H9 (cell line): ENCODE results near the gene CDCA3. TPM values are rescaled to one million over a fixed set of nuclear protein-coding genes. Genes with fewer than 3 reads are reported as not detected.

ENCODE experiments used
- DNase-seq: peaks from one replicate; pipeline ENCODE4 v3.0.0-alpha.2; 2017
- H2AFZ ChIP-seq: one replicate; pipeline ENCODE4 v1.6.1; 2013; ENCODE audit warnings: mild to moderate bottlenecking, low read length, control low read depth, moderate library complexity
- H2AK5ac ChIP-seq: 2 replicates; pipeline ENCODE4 v1.6.1; 2013; ENCODE audit warnings: low read length, control low read depth, mixed read lengths; ENCODE audit not compliant: insufficient read length
- H2BK120ac ChIP-seq: one replicate; pipeline ENCODE4 v1.6.1; 2013; ENCODE audit warnings: low read depth, mild to moderate bottlenecking, low read length, control low read depth, inconsistent platforms; ENCODE audit not compliant: poor library complexity, severe bottlenecking
- H2BK12ac ChIP-seq: 2 replicates; pipeline ENCODE4 v1.6.1; 2013; ENCODE audit warnings: low read length, control low read depth, mixed read lengths, low read depth; ENCODE audit not compliant: insufficient read length
- H2BK15ac ChIP-seq: 2 replicates; pipeline ENCODE4 v1.6.1; 2013; ENCODE audit warnings: low read depth, low read length, control low read depth
- H2BK20ac ChIP-seq: one replicate; pipeline ENCODE4 v1.6.1; 2013; ENCODE audit warnings: low read depth, mild to moderate bottlenecking, low read length, control low read depth, inconsistent platforms; ENCODE audit not compliant: poor library complexity, severe bottlenecking
- H2BK5ac ChIP-seq: 2 replicates; pipeline ENCODE4 v1.6.1; 2013; ENCODE audit warnings: low read length, control low read depth, mixed read lengths; ENCODE audit not compliant: insufficient read length
- H3K14ac ChIP-seq: 2 replicates; pipeline ENCODE4 v1.6.1; 2013; ENCODE audit warnings: low read length, control low read depth; ENCODE audit not compliant: insufficient read depth
- H3K18ac ChIP-seq: 2 replicates; pipeline ENCODE4 v1.6.1; 2013; ENCODE audit warnings: low read depth, mild to moderate bottlenecking, mixed read lengths, low read length, control low read depth; ENCODE audit not compliant: insufficient read length
- H3K23ac ChIP-seq: 2 replicates; pipeline ENCODE4 v1.6.1; 2013; ENCODE audit warnings: low read length, control low read depth, mixed read lengths, low read depth; ENCODE audit not compliant: insufficient read length
- H3K23me2 ChIP-seq: 2 replicates; pipeline ENCODE4 v1.6.1; 2013; ENCODE audit warnings: low read depth, mild to moderate bottlenecking, mixed read lengths, low read length, control low read depth; ENCODE audit not compliant: insufficient read length, poor library complexity, severe bottlenecking
- H3K27ac ChIP-seq: 2 replicates; pipeline ENCODE4 v1.5.1; 2013; ENCODE audit warnings: low read length, control low read depth, mixed read lengths, low read depth; ENCODE audit not compliant: insufficient read length
- H3K27me3 ChIP-seq: 2 replicates; pipeline ENCODE4 v1.6.1; 2013; ENCODE audit warnings: low read length, control low read depth, inconsistent platforms; ENCODE audit not compliant: insufficient read depth
- H3K4ac ChIP-seq: 2 replicates; pipeline ENCODE4 v1.6.1; 2013; ENCODE audit warnings: low read depth, mild to moderate bottlenecking, control low read depth, inconsistent platforms, low read length, moderate library complexity
- H3K4me1 ChIP-seq: 2 replicates; pipeline ENCODE4 v1.6.1; 2013; ENCODE audit warnings: low read length, control low read depth, inconsistent platforms; ENCODE audit not compliant: insufficient read depth
- H3K4me2 ChIP-seq: 2 replicates; pipeline ENCODE4 v1.6.1; 2013; ENCODE audit warnings: low read length, control low read depth, mixed read lengths; ENCODE audit not compliant: insufficient read length, insufficient read depth
- H3K56ac ChIP-seq: 2 replicates; pipeline ENCODE4 v1.6.1; 2013; ENCODE audit warnings: low read depth, mild to moderate bottlenecking, mixed read lengths, low read length, control low read depth; ENCODE audit not compliant: insufficient read length
- H3K79me1 ChIP-seq: 2 replicates; pipeline ENCODE4 v1.6.1; 2013; ENCODE audit warnings: low read depth, mild to moderate bottlenecking, moderate library complexity, low read length, control low read depth, inconsistent platforms; ENCODE audit not compliant: insufficient read depth, poor library complexity, severe bottlenecking
- H3K79me2 ChIP-seq: 2 replicates; pipeline ENCODE4 v1.6.1; 2013; ENCODE audit warnings: low read length, control low read depth, inconsistent platforms; ENCODE audit not compliant: insufficient read depth
- H3K9ac ChIP-seq: 2 replicates; pipeline ENCODE4 v1.6.1; 2013; ENCODE audit warnings: low read length, control low read depth, mixed read lengths; ENCODE audit not compliant: insufficient read length; ENCODE audit errors: extremely low read depth
- H3K9me3 ChIP-seq: one replicate; pipeline ENCODE4 v1.6.1; 2013; ENCODE audit warnings: low read depth, low read length, inconsistent platforms; ENCODE audit not compliant: control insufficient read depth
- H3T11ph ChIP-seq: one replicate; pipeline ENCODE4 v1.6.1; 2013; ENCODE audit warnings: mild to moderate bottlenecking, low read length, control low read depth, inconsistent platforms
- H4K20me1 ChIP-seq: one replicate; pipeline ENCODE4 v1.6.1; 2013; ENCODE audit not compliant: control insufficient read depth, insufficient read length, insufficient read depth
- H4K5ac ChIP-seq: 2 replicates; pipeline ENCODE4 v1.6.1; 2013; ENCODE audit warnings: low read depth, mild to moderate bottlenecking, mixed read lengths, low read length, control low read depth; ENCODE audit not compliant: insufficient read length
- H4K8ac ChIP-seq: replicated peaks from 2 replicates; pipeline ENCODE4 v1.6.1; 2013; ENCODE audit warnings: low read length, control low read depth, mixed read lengths, low read depth; ENCODE audit not compliant: insufficient read length
- H4K91ac ChIP-seq: 2 replicates; pipeline ENCODE4 v1.6.1; 2013; ENCODE audit warnings: low read depth, mild to moderate bottlenecking, moderate library complexity, mixed read lengths, low read length, control low read depth; ENCODE audit not compliant: insufficient read length
- H3K27ac Mint-ChIP-seq, 3 experiments: 2 replicates in 2 of 3; 3 replicates in 1 of 3; pipeline ENCODE4 v1.8.0; 2020 to 2021; ENCODE audit warnings: mixed read lengths in 3 of 3, mild to moderate bottlenecking in 1 of 3, moderate library complexity in 1 of 3
- H3K27me3 Mint-ChIP-seq: 2 replicates; pipeline ENCODE4 v1.8.0; 2021; ENCODE audit warnings: low read depth, mild to moderate bottlenecking, moderate library complexity, mixed read lengths
- H3K36me3 Mint-ChIP-seq, 3 experiments: 2 replicates in 2 of 3; 3 replicates in 1 of 3; pipeline ENCODE4 v1.8.0; 2020 to 2021; ENCODE audit warnings: low read depth in 3 of 3, mixed read lengths in 3 of 3; ENCODE audit not compliant: insufficient read depth in 1 of 3
- H3K4me1 Mint-ChIP-seq, 2 experiments: 2 replicates each; pipeline ENCODE4 v1.8.0; 2020; ENCODE audit warnings: mixed read lengths in 2 of 2
- H3K4me3 Mint-ChIP-seq, 2 experiments: 2 replicates in 1 of 2; 3 replicates in 1 of 2; pipeline ENCODE4 v1.8.0; 2020 to 2021; ENCODE audit warnings: mild to moderate bottlenecking in 2 of 2, mixed read lengths in 2 of 2, moderate library complexity in 1 of 2
- H3K9me3 Mint-ChIP-seq, 2 experiments: 2 replicates in 1 of 2; 3 replicates in 1 of 2; pipeline ENCODE4 v1.8.0; 2020; ENCODE audit warnings: mild to moderate bottlenecking in 2 of 2, mixed read lengths in 2 of 2, moderate library complexity in 1 of 2
- CTCF ChIP-seq: fragments of 200-600 bp; sonication (generic); conservative IDR thresholded peaks from 3 replicates; pipeline ENCODE4 v1.8.0; 2021; ENCODE audit warnings: antibody characterized with exemption, mild to moderate bottlenecking
- WGBS: extraction: QIAGEN DNeasy Blood & Tissue Kit; methylation state at CpG from one replicate; pipeline ENCODE4 v1.1.7; 2013; ENCODE audit warnings: missing lambda C conversion rate, low lambda C conversion rate, mixed read lengths; ENCODE audit not compliant: insufficient read length; ENCODE audit errors: extremely low coverage; 5-methylcytosine and 5-hydroxymethylcytosine counted together
- total RNA-seq: library from RNA; stranded (reverse); gene quantifications from 2 replicates; pipeline ENCODE4 v1.2.1, GENCODE V29; 2021

Gene CDCA3
- total RNA-seq, 1 experiment from 2014 or later, result 45.1 TPM

- Histone ChIP-seq H3K27ac (no peak overlapping the region), H4K20me1 (no peaks in the 10 kb centered on the region), H3T11ph (no peak overlapping the region), H3K79me2 (no peaks in the 10 kb centered on the region; the same call in 1 of the 2 replicates), H2BK12ac (no peak overlapping the region), H3K56ac (no peak overlapping the region), H2AK5ac (no peak overlapping the region), H2BK20ac (no peak overlapping the region), H2BK5ac (no peak overlapping the region), H2BK15ac (no peak overlapping the region), H3K23ac (no peak overlapping the region), H2BK120ac (no peak overlapping the region), H3K79me1 (no peaks in the 10 kb centered on the region), H3K18ac (no peak overlapping the region), H3K9ac (no peak overlapping the region), H3K4me1 (peaks cover 2% of the 10 kb centered on the region; the same call in 1 of the 2 replicates), H3K27me3 (no peaks in the 10 kb centered on the region), H4K91ac (no peak overlapping the region), H3K4ac (no peak overlapping the region), H3K9me3 (no peaks in the 10 kb centered on the region), H4K8ac (no peak overlapping the region), H2AFZ (no peak overlapping the region), H4K5ac (no peak overlapping the region), H3K4me2 (no peak overlapping the region), H3K23me2 (no peaks in the 10 kb centered on the region), H3K14ac (no peak overlapping the region)
- no peaks in the 10 kb centered on the region for H3K9me3 Mint-ChIP-seq
- no CpG with 5 or more reads among the region's 1 CpG for WGBS
- H3K27ac Mint-ChIP-seq, result peak overlapping the region in 1 of 3 experiments; percentile 21; a peak in 3 of 7 replicates
- peaks cover 0 to 3% (median 0%) of the 10 kb centered on the region in 3 experiments; a peak in 1 of 7 replicates for H3K36me3 Mint-ChIP-seq
- H3K27me3 Mint-ChIP-seq, result peaks cover 44% of the 10 kb centered on the region
- no peak overlapping the region for H3K4me3 Mint-ChIP-seq
- no peak for TF ChIP-seq CTCF
- DNase-seq, result peak; percentile 24
- H3K4me1 Mint-ChIP-seq, result peaks cover 19 to 25% of the 10 kb centered on the region in 2 experiments
These were observed 40.3 kb downstream of the CDCA3 start for GRCh38 chr12:6810758-6811157.
